ENCODE results near the gene COL18A1.
"Not testable (repeated sequence)": the region's sequence is repeated elsewhere in the genome, so short reads cannot be mapped to it uniquely, and the experiment has no call there.

The COL18A1 gene

GRCh38 chr21:45367402-45368351 is 37.3 kb upstream of the COL18A1 start:
- DNase-seq: no peak

GRCh38 chr21:45369018-45369417 is 35.9 kb upstream of the COL18A1 start:
- not testable (repeated sequence) for DNase-seq

- no peak for DNase-seq
Observed at GRCh38 chr21:45370575-45370974, 34.4 kb upstream of the COL18A1 start.

GRCh38 chr21:45371081-45371480 is 33.9 kb upstream of the COL18A1 start:
- no peak for DNase-seq

- no peak for DNase-seq
Observed at GRCh38 chr21:45371655-45372054, 33.3 kb upstream of the COL18A1 start.

GRCh38 chr21:45372732-45373355 is 32.1 kb upstream of the COL18A1 start:
- DNase-seq: no peak

GRCh38 chr21:45373991-45374816 is 30.8 kb upstream of the COL18A1 start:
- no peak for DNase-seq

- no peak for DNase-seq
Observed at GRCh38 chr21:45374826-45375455, 30.0 kb upstream of the COL18A1 start.

GRCh38 chr21:45376459-45377324 is 28.3 kb upstream of the COL18A1 start:
- DNase-seq: no peak

GRCh38 chr21:45377325-45377709 is 27.6 kb upstream of the COL18A1 start:
- DNase-seq: no peak

GRCh38 chr21:45377866-45378257 is 27.1 kb upstream of the COL18A1 start:
- no peak for DNase-seq

- DNase-seq: no peak
Observed at GRCh38 chr21:45378258-45378966, 26.6 kb upstream of the COL18A1 start.

GRCh38 chr21:45379171-45379900 is 25.6 kb upstream of the COL18A1 start:
- no peak for DNase-seq

- no peak for DNase-seq
Observed at GRCh38 chr21:45379901-45380330, 25.0 kb upstream of the COL18A1 start.

- no peak for DNase-seq
Observed at GRCh38 chr21:45380566-45380965, 24.4 kb upstream of the COL18A1 start.

- DNase-seq: no peak
Observed at GRCh38 chr21:45381036-45381787, 23.8 kb upstream of the COL18A1 start.

GRCh38 chr21:45381865-45382696 is 22.9 kb upstream of the COL18A1 start:
- no peak for DNase-seq

GRCh38 chr21:45382697-45382997 is 22.3 kb upstream of the COL18A1 start:
- no peak for DNase-seq

- no peak for DNase-seq
Observed at GRCh38 chr21:45383111-45383614, 21.8 kb upstream of the COL18A1 start.

Measured in NCI-H1436 treated with DMSO at 0.1 percent for 48 hours (cell line).